Stimulated activated CD8-positive, alpha-beta memory T cell treated with anti-CD3 and anti-CD28 coated beads, Interleukin-12 subunit alpha, Interleukin-12 subunit beta, amount 100 ng/mL, for 1 hour (primary cell): ENCODE results near the gene FBXL13.
"Not testable (repeated sequence)": the region's sequence is repeated elsewhere in the genome, so short reads cannot be mapped to it uniquely, and the experiment has no call there.

Source experiments
- DNase-seq: peaks from one replicate; pipeline ENCODE4 v3.0.0-alpha.2; 2020; ENCODE audit warnings: low read depth

Gene FBXL13

DNA sequence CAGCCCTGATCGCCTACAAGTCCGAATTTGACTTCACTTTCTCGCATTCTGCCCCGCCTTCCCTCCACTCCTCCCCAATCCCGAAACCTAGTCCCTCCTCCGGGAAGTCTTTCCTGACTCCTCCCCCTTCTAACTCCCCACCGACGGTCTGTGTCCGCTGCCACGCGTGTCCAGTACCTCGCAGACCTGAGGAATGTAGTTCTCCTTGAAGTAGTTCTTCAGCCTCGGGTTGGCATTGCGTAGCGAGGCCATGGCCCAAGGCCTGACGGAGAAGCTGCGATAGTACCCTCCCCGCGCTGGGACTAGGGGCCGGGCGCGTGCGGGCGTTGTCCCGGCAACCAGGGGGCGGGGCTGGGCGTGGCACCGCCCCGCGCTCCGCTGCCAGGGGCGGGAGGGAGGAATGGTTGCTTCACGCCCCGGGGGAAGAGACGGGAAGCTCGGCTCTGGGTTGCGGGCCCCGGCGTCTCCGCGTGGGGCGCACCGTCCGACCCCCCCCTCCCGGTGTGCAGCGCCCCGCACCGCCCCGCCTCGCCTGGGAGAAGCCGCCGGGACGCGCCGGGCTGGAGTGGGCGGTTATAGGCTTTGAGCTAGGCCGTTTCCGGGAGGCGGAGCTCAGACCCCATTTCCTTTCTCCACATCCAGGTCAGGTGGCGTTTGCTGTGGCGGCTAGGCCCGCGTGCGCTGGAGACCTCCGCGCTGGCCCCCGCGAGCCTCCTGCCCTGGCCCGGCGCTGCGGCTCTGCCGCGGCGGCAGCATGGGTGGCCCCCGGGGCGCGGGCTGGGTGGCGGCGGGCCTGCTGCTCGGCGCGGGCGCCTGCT lies at the start of gene FBXL13, which contains the start of gene ARMC10:
FBXL13 (minus strand) TSS at position 278 of the 818 bp plus-strand sequence.
ARMC10 (plus strand) TSS at position 622 of the 818 bp plus-strand sequence; CDS start at position 755, 133 bp downstream.
- DNase-seq, result peak; percentile 82

GRCh38 chr7:103123529-103123928 lies 48.9 kb upstream of the FBXL13 start:
- no peak for DNase-seq

GRCh38 chr7:103121641-103122040 lies 47.0 kb upstream of the FBXL13 start:
- no peak for DNase-seq

- no peak for DNase-seq
These were observed 45.8 kb upstream of the FBXL13 start for GRCh38 chr7:103120362-103120761.

DNA sequence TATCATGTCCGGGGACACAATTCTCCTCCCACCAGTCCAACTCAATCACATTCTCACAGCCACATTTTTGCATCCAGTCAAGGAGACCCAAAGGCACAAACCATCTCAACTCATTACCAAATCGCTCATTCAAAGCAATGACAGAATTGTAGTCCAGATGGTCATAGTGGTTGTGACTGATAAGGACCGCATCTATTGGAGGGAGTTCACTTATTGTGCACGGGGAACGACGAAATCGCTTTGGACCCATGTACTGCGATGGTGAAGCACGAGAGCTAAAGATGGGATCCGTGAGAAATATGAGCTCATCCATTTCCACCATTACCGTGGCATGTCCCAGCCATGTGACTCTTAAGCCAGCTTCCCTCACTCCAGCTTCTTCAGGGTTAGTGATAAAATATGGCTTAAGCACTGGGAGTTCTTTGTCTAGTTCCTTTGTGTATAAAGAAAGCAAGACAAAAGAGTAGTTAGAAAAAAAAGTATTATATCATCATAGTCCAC lies 45.2 kb upstream of the FBXL13 start:
- no peak for DNase-seq

- no peak for DNase-seq
These were observed 42.9 kb upstream of the FBXL13 start for GRCh38 chr7:103117465-103117864.

- no peak for DNase-seq
These were observed 42.4 kb upstream of the FBXL13 start for GRCh38 chr7:103116991-103117390.

GRCh38 chr7:103116511-103116910 lies 41.9 kb upstream of the FBXL13 start:
- DNase-seq, result no peak

DNA sequence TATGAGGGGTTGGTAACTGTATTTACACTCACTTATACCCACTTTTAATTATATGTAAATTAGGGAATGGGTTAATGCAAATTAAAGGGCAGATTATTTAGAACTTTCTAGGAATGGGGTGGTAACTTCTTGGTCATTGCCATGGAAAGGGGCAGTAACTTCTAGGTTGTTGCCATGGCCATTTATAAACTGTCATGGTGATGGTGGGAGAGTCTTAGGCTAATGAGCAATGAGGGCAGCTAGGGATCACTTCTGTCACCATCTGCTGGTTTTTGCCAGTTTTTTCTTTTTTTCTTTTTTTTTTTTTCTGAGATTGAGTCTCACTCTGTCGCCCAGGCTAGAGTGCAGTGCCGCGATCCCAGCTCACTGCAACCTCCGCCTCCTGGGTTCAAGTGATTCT lies 41.2 kb upstream of the FBXL13 start:
- DNase-seq, result no peak

- no peak for DNase-seq
These were observed 40.0 kb upstream of the FBXL13 start for GRCh38 chr7:103114576-103115008.

DNA sequence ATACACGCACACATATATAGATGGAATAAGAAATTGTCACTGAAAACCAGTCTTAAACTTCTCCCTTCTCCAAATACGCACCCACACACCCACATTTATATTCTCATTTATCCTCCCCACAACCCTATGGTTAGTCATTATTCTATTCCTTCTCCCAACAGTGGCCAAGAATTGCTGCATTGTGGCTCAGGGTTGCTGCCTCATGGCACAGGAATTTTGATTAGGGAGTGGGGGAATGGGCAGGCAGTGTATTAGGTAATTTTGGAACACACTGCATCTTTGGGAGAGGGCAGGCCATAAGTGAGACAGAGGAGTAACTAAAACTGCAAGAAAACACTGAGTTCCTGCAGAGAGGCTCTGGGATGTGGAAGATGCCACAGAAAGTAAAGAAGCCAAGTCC lies 38.6 kb upstream of the FBXL13 start:
- DNase-seq, result no peak

GRCh38 chr7:103106703-103107070 lies 32.1 kb upstream of the FBXL13 start:
- not testable (repeated sequence) for DNase-seq

GRCh38 chr7:103106005-103106702 lies 31.6 kb upstream of the FBXL13 start:
- DNase-seq, result no peak

DNA sequence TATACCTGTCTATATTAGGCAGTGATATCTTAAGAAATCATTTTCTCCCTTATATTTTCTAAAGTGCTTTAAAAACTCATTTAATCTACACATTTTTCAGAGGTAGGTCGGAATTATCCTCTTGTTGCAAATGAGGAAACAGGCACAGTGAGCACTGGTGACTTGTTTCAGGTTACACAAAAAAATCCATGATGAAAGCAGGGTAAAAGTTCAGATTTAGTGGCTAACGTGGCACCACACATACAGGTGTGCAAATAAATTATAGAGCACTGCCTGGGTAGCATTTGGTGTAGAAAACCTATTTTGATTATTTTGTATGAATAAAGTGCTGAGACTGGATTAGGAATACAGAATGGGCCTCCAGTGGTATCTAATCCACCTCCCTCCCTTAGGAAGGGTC lies 26.9 kb upstream of the FBXL13 start:
- DNase-seq, result no peak

- no peak for DNase-seq
These were observed 25.8 kb upstream of the FBXL13 start for GRCh38 chr7:103100348-103100747.

- no peak for DNase-seq
These were observed 22.4 kb upstream of the FBXL13 start for GRCh38 chr7:103097041-103097440.

- DNase-seq, result not testable (repeated sequence)
These were observed 21.0 kb upstream of the FBXL13 start for GRCh38 chr7:103095558-103095957.

DNA sequence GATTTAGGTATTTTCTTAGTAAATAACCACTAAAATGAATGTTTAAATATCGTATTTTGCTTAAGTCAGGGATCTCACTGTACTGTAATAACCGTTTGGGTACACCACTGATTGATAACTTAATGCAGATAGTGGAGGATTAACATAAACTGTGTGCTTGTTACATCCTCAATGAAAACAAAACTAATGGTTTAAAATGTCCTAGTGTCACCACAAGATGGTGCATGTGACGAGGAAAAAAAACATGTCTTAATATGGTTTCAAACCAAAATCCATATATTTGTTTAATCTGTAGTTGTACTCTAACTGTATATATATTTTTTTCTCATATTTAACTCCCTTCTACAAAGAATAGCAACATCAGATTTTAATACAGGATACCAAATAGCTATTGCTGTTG lies 19.5 kb upstream of the FBXL13 start:
- DNase-seq, result no peak

GRCh38 chr7:103093429-103093828 lies 18.8 kb upstream of the FBXL13 start:
- no peak for DNase-seq

DNA sequence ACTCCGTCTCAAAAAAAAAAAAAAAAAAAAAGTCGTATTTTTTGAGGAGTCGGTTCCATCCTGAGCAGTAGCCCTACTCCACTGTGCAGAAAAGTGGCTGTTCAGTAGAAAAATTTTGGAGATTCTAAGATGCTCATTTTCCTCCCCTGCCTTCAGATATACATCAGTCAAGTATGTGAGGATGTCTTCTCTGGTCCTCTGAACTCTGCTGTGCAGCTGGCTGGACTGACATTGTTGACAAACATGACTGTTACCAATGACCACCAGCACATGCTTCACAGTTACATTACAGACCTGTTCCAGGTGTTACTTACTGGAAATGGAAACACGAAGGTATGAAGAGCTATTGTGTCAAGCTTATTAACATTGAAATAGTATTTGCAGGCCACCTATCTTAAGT lies 17.7 kb upstream of the FBXL13 start:
- not testable (repeated sequence) for DNase-seq

- no peak for DNase-seq
These were observed 8.6 kb upstream of the FBXL13 start for GRCh38 chr7:103083210-103083609.

GRCh38 chr7:103082497-103082896 lies 7.9 kb upstream of the FBXL13 start:
- no peak for DNase-seq

- no peak for DNase-seq
These were observed 6.3 kb upstream of the FBXL13 start for GRCh38 chr7:103080923-103081322.
